ENCODE results near the gene LRRC37B.
"Not testable (repeated sequence)": the region's sequence is repeated elsewhere in the genome, so short reads cannot be mapped to it uniquely, and the experiment has no call there.

LRRC37B gene

DNA sequence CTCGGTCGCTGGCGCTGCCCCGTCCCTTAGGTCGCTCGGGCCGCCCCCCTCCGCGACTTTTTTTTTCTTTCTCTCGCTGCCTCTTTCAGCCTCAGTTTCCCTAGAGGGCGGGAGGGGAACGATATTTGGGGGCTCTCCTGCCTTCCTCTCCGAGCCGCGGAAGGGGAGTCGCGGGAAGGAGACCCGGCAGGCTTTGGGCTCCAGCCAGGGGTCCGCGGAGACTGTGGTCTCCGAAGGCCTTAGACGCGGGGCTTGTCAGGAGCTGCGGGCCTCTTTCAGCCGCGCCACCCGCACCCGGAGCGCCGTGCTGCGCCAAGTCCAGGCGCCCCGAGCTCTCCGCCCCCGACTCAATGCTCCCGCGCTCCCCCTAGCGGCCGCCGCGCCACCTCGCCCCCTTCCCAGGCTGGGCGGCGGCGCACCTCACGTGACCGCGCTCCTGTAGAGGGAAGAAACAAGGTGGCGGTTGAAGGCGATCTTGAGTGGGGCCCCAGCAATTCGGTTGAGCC, at the start of gene LRRC37B:
Gene LRRC37B, plus strand, starts transcription at position 427 of the 506 bp plus-strand sequence. CDS start 14,010 bp downstream, outside the sequence.
- DNase-seq = peak; percentile 68

DNA sequence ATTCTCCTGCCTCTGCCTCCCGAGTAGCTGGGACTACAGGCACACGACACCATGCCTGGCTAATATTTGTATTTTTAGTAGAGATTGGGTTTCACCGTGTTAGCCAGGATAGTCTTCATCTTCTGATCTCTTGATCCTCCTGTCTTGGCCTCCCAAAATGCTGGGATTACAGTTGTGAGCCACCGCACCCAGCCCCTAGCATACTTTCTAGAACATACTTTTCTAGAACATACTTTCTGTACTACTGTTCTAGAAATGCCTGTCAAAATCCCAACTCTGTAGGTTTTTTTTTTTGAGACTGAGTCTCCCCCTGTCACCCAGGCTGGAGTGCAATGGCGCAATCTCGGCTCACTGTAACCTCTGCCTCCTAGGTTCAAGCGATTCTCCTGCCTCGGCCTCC, 43.1 kb upstream of the LRRC37B start:
- not testable (repeated sequence) for DNase-seq

- DNase-seq = no peak
Measured at GRCh38 chr17:31967648-31968047, 39.5 kb upstream of the LRRC37B start.

- DNase-seq = not testable (repeated sequence)
Measured at GRCh38 chr17:31970416-31970815, 36.8 kb upstream of the LRRC37B start.

- DNase-seq = not testable (repeated sequence)
Measured at GRCh38 chr17:31974269-31975071, 32.7 kb upstream of the LRRC37B start.

GRCh38 chr17:31975391-31975790, 31.8 kb upstream of the LRRC37B start:
- not testable (repeated sequence) for DNase-seq

DNA sequence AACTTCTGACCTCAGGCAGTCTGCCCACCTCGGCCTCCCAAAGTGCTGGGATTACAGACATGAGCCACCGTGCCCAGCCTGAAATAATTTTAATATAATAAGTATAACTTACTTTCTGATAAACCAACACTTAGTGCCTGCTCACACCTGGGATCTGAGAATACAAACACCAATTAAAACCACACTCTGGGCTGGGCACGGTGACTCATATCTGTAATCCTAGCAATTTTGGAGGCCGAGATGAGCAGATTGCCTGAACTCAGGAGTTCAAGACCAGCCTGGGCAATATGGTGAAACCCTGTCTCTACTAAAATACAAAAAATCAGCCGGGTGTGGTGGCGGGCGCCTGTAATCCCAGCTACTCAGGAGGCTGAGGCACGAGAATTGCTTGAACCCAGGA, 15.4 kb upstream of the LRRC37B start:
- not testable (repeated sequence) for DNase-seq

GRCh38 chr17:31997005-31997404, 10.2 kb upstream of the LRRC37B start:
- no peak for DNase-seq

GRCh38 chr17:32007463-32008298, 498 bp downstream of the LRRC37B start:
- DNase-seq = no peak

GRCh38 chr17:32009262-32009542, 2.0 kb downstream of the LRRC37B start:
- DNase-seq = no peak

DNA sequence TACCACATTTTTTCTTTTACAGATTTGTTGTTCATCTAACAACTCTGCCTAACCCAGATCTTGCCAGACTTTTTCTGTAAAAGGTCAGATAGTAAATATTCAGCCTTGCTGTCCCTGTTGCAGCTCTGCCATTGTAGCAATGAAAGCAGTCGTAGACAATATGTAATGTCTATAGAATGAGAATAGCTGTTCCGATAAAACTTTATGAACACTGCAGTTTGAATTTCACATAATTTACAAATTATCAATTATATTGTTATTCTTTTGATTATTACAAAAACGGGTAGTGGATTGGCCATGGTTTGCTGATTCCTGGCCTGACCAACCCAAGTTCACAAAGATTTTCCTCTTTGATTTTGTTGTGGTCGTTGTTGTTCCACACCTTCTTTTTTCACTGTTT, 2.9 kb downstream of the LRRC37B start:
- no peak for DNase-seq

DNA sequence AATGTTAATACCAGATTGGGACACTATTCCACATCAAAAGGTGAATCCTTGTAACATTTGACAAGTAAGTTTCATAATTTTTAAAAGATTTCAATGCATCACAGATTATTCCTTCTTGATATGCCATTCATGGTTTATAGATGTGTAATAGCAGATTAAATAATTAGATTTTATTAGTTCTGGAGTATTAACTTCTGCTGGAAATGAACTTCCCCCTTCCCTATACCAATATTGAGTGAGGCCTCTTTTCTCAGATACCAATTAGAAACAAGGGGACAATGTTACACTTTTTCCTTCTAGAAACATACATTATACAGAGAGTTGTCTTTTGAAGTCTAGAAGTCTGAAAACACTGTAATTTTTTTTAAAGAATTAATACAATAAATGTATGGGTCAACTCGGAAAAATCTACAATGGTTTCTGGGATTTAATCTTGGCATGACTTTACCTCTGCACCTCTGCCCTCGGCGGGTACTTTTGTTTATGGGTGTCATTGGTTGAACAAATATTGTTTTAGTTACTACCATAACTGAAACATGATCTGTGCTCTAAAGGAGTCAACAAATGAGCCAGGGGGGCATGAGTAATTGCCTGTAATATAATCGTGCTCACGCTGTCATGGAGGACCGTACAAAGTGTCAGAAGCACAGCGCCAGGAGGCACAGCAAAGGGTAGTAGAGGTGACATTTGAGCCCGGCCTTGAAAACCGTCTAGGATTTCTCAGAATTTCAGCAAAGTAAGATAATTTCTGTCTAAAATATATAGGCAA, 8.2 kb downstream of the LRRC37B start:
- no peak for DNase-seq

- DNase-seq = peak; percentile 29
Measured at GRCh38 chr17:32016231-32016630, 9.0 kb downstream of the LRRC37B start.

GRCh38 chr17:32019228-32019627, 12.0 kb downstream of the LRRC37B start:
- no peak for DNase-seq

- DNase-seq = no peak
Measured at GRCh38 chr17:32020943-32021614, 13.9 kb downstream of the LRRC37B start.

GRCh38 chr17:32021615-32021955, 14.4 kb downstream of the LRRC37B start:
- no peak for DNase-seq

DNA sequence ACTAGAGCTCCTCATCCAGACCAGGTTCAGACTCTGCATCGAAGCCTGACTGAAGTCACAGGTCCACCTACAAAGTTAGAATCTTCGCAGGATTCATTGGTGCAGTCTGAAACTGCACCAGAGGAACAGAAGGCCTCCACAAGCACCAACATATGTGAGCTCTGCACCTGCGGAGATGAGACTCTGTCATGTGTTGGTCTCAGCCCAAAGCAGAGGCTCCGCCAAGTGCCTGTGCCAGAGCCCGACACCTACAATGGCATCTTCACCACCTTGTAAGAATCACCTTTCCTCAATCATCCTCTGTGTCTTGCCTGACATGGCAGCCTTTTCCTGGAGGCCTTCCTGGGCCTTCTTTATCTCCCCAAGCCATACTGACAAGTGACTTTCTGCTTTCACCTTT, 15.4 kb downstream of the LRRC37B start:
- not testable (repeated sequence) for DNase-seq

- not testable (repeated sequence) for DNase-seq
Measured at GRCh38 chr17:32027271-32027670, 20.1 kb downstream of the LRRC37B start.

- no peak for DNase-seq
Measured at GRCh38 chr17:32033223-32033622, 26.0 kb downstream of the LRRC37B start.

GRCh38 chr17:32033812-32034211, 26.6 kb downstream of the LRRC37B start:
- peak; percentile 1 for DNase-seq

DNA sequence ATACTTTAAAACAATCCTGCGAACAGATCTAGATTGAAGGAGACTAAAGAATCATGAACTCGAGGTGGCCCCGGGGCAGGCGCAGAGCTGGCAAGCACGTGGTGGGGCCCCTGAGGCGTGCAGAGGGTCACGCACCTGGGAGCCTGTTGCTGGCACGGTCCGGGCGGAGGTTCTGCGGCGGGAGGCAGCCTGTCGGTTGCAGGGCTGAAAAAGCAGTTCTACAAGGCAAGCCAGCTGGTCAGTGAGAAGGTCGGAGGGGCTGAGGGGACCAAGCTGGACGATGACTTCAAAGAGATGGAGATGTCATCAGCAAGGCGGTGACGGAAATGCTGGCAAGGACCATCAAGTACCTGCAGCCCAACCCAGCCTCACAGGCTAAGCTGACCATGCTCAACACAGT, 33.1 kb downstream of the LRRC37B start:
- DNase-seq = not testable (repeated sequence)

DNA sequence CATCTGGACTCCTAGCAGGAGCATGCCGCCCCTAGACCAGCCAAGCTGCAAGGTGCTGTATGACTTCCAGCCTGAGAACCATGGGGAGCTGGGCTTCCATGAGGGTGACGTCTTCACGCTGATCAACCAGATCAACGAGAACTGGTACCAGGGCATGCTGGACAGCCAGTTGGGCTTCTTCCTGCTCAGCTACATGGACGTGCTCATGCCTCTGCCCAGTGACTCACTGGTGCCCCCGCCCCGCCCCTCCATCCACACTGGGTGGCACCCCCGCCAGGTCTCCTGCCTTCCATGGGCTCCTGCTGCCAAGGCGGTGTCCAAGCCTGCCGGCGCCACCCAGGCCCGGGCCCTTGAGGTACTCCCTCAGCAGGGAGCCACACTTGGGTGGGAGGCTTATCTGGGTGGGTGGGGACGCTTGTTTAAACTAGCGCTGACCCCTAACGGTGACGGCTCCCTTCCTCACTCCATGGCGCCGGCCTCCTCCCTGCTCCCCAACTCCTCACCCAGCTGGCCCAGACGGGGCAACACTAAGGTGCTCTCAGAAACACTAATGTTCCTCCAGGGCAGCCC, 34.2 kb downstream of the LRRC37B start:
- DNase-seq = not testable (repeated sequence)
